ENCODE measurements around the gene OR2C1. TPM values are rescaled to one million over a fixed set of nuclear protein-coding genes. Genes with fewer than 3 reads are reported as not detected.

OR2C1 gene
- total RNA-seq, 1 experiment from 2014 or later = not detected

DNA sequence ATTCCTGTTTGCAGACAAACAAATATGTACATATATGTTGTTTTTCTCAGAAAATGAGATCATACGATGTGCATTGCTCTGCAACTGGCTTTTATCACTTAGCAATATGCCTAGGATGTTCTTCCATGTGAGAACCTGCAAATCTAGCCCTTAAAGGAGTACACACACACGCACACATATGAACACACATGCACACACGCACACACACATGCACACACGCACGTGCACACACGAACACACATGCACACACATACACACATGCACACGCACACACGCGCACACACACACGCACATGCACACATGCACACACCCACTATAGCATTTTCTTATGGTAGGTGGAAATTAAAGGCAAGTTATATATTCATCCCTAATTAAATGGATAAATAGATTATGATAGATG is 8.1 kb upstream of the OR2C1 start:
- H3K27me3 ChIP-seq (ENCODE audit: insufficient read depth, low read length) = no peaks in the 10 kb centered on the region
- H2BK15ac ChIP-seq (ENCODE audit: low read depth, low read length) = no peak overlapping the region
- H3K4me1 Mint-ChIP-seq = no peaks in the 10 kb centered on the region
- WGBS (ENCODE audit: extremely low coverage, insufficient read length, low lambda C conversion rate) = no CpG with 5 or more reads among the region's 10 CpGs
- no peak overlapping the region for H3K4me2 ChIP-seq (ENCODE audit: insufficient read depth, insufficient read length, low read length)
- no peak overlapping the region for H3K4ac ChIP-seq (ENCODE audit: low read depth, low read length)
- H2BK20ac ChIP-seq (ENCODE audit: low read depth, low read length, poor library complexity, severe bottlenecking) = no peak overlapping the region
- no peak overlapping the region for H3K27ac Mint-ChIP-seq
- H3T11ph ChIP-seq (ENCODE audit: low read length) = no peak overlapping the region
- H3K27me3 Mint-ChIP-seq (ENCODE audit: low read depth) = peaks cover 13% of the 10 kb centered on the region
- H3K23ac ChIP-seq (ENCODE audit: insufficient read length, low read depth, low read length) = no peak overlapping the region
- no peaks in the 10 kb centered on the region for H3K79me1 ChIP-seq (ENCODE audit: insufficient read depth, low read depth, low read length, poor library complexity, severe bottlenecking)
- H4K8ac ChIP-seq (replicated peaks; ENCODE audit: insufficient read length, low read depth, low read length) = no peak overlapping the region
- no peaks in the 10 kb centered on the region for H3K4me1 ChIP-seq (ENCODE audit: insufficient read depth, low read length)
- DNase-seq = no peak
- H3K9ac ChIP-seq (ENCODE audit: extremely low read depth, insufficient read length, low read length) = no peak overlapping the region
- H3K4me3 Mint-ChIP-seq = no peak overlapping the region
- H3K79me2 ChIP-seq (ENCODE audit: insufficient read depth, low read length) = no peaks in the 10 kb centered on the region
- H4K5ac ChIP-seq (ENCODE audit: insufficient read length, low read depth, low read length) = no peak overlapping the region
- H2BK12ac ChIP-seq (ENCODE audit: insufficient read length, low read depth, low read length) = no peak overlapping the region
- H2BK5ac ChIP-seq (ENCODE audit: insufficient read length, low read length) = no peak overlapping the region
- H4K20me1 ChIP-seq (ENCODE audit: control insufficient read depth, insufficient read depth, insufficient read length) = no peaks in the 10 kb centered on the region
- H2BK120ac ChIP-seq (ENCODE audit: low read depth, low read length, poor library complexity, severe bottlenecking) = no peak overlapping the region
- no peaks in the 10 kb centered on the region for H3K36me3 Mint-ChIP-seq (ENCODE audit: insufficient read depth in 1 of 3, low read depth in 3 of 3)
- no peaks in the 10 kb centered on the region for H3K23me2 ChIP-seq (ENCODE audit: insufficient read length, low read depth, low read length, poor library complexity, severe bottlenecking)
- no peak overlapping the region for H3K27ac ChIP-seq (ENCODE audit: insufficient read length, low read depth, low read length)
- TF ChIP-seq, protein P1, sequence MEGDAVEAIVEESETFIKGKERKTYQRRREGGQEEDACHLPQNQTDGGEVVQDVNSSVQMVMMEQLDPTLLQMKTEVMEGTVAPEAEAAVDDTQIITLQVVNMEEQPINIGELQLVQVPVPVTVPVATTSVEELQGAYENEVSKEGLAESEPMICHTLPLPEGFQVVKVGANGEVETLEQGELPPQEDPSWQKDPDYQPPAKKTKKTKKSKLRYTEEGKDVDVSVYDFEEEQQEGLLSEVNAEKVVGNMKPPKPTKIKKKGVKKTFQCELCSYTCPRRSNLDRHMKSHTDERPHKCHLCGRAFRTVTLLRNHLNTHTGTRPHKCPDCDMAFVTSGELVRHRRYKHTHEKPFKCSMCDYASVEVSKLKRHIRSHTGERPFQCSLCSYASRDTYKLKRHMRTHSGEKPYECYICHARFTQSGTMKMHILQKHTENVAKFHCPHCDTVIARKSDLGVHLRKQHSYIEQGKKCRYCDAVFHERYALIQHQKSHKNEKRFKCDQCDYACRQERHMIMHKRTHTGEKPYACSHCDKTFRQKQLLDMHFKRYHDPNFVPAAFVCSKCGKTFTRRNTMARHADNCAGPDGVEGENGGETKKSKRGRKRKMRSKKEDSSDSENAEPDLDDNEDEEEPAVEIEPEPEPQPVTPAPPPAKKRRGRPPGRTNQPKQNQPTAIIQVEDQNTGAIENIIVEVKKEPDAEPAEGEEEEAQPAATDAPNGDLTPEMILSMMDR (conservative IDR thresholded peaks at IDR 0.05) = no peak
- peaks cover 62 to 74% of the 10 kb centered on the region in 2 experiments for H3K9me3 Mint-ChIP-seq
- H3K56ac ChIP-seq (ENCODE audit: insufficient read length, low read depth, low read length) = no peak overlapping the region
- no peak overlapping the region for H4K91ac ChIP-seq (ENCODE audit: insufficient read length, low read depth, low read length)
- no peak overlapping the region for H3K14ac ChIP-seq (ENCODE audit: insufficient read depth, low read length)
- H3K18ac ChIP-seq (ENCODE audit: insufficient read length, low read depth, low read length) = no peak overlapping the region
- H3K9me3 ChIP-seq (ENCODE audit: control insufficient read depth, low read depth, low read length) = peaks cover 11% of the 10 kb centered on the region
- no peak overlapping the region for H2AFZ ChIP-seq (ENCODE audit: low read length)
- no peak overlapping the region for H2AK5ac ChIP-seq (ENCODE audit: insufficient read length, low read length)

Data from H9 (cell line).